ENCODE data around the gene CDK5.
"Not testable (repeated sequence)": the region's sequence is repeated elsewhere in the genome, so short reads cannot be mapped to it uniquely, and the experiment has no call there.

Gene CDK5

GRCh38 chr7:151043959-151044358 is 13.7 kb downstream of the CDK5 start:
- Histone ChIP-seq H3K27ac (replicated peaks) (no peak overlapping the region), H3K27me3 (ENCODE audit: insufficient read depth, poor library complexity, severe bottlenecking) (no peaks in the 10 kb centered on the region), H3K4me3 (replicated peaks; ENCODE audit: insufficient read depth, low read length) (no peak overlapping the region)
- no peak for TF ChIP-seq GABPA (IDR thresholded peaks at IDR 0.05; ENCODE audit: low read depth)
- TF ChIP-seq SPI1 (IDR thresholded peaks at IDR 0.05; ENCODE audit: borderline replicate concordance, low read depth) = no peak
- TF ChIP-seq REST (IDR thresholded peaks at IDR 0.05; ENCODE audit: insufficient replicate concordance, low read depth) = no peak
- TF ChIP-seq CTCF (IDR thresholded peaks at IDR 0.05; ENCODE audit: insufficient read depth, low read length) = no peak
- TF ChIP-seq POLR2AphosphoS5 (IDR thresholded peaks at IDR 0.05; ENCODE audit: low read depth) = no peak
- DNase-seq (ENCODE audit: low read depth in 1 of 2, low spot score in 1 of 2) = no peak

- H3K27me3 ChIP-seq (ENCODE audit: insufficient read depth, poor library complexity, severe bottlenecking) = not testable (repeated sequence)
These were observed 14.2 kb downstream of the CDK5 start for GRCh38 chr7:151043449-151043848.

GRCh38 chr7:151040616-151041375 is 16.9 kb downstream of the CDK5 start:
- no peak overlapping the region for H3K4me3 ChIP-seq (replicated peaks; ENCODE audit: insufficient read depth, low read length)
- H3K27me3 ChIP-seq (ENCODE audit: insufficient read depth, poor library complexity, severe bottlenecking) = no peaks in the 10 kb centered on the region
- DNase-seq (ENCODE audit: low read depth in 1 of 2, low spot score in 1 of 2) = no peak
- H3K27ac ChIP-seq (replicated peaks) = no peak overlapping the region
- TF ChIP-seq POLR2AphosphoS5 (IDR thresholded peaks at IDR 0.05; ENCODE audit: low read depth) (no peak), CTCF (IDR thresholded peaks at IDR 0.05; ENCODE audit: insufficient read depth, low read length) (no peak), SPI1 (IDR thresholded peaks at IDR 0.05; ENCODE audit: borderline replicate concordance, low read depth) (no peak), REST (IDR thresholded peaks at IDR 0.05; ENCODE audit: insufficient replicate concordance, low read depth) (no peak), GABPA (IDR thresholded peaks at IDR 0.05; ENCODE audit: low read depth) (no peak)

More at GRCh38 chr7:151043449-151043848, 14.2 kb downstream of the CDK5 start:
- not testable (repeated sequence) for H3K27ac ChIP-seq (replicated peaks); DNase-seq (ENCODE audit: low read depth in 1 of 2, low spot score in 1 of 2); H3K4me3 ChIP-seq (replicated peaks; ENCODE audit: insufficient read depth, low read length)

GRCh38 chr7:151039850-151040548 is 17.7 kb downstream of the CDK5 start:
- TF ChIP-seq POLR2AphosphoS5 (IDR thresholded peaks at IDR 0.05; ENCODE audit: low read depth) (0 out of 2 replicates have a peak, but pooled peaks have one; percentile 11), GABPA (IDR thresholded peaks at IDR 0.05; ENCODE audit: low read depth) (no peak)
- H3K27me3 ChIP-seq (ENCODE audit: insufficient read depth, poor library complexity, severe bottlenecking) = no peaks in the 10 kb centered on the region
- H3K4me3 ChIP-seq (replicated peaks; ENCODE audit: insufficient read depth, low read length) = no peak overlapping the region
- no peak overlapping the region for H3K27ac ChIP-seq (replicated peaks)
- no peak for DNase-seq (ENCODE audit: low read depth in 1 of 2, low spot score in 1 of 2)

Measured in HL-60 (cell line).